Urothelium cell line (cell line): ENCODE measurements around the gene CLUH.

ENCODE experiments used
- DNase-seq: peaks from one replicate; pipeline ENCODE4 v3.0.0; 2011; ENCODE audit warnings: low spot score, mixed read lengths
- FAIRE-seq: peaks from 2 replicates; lab custom pipeline; 2011; peaks lifted over from hg19 to GRCh38; lab: Jason Lieb, UNC

Gene CLUH

GRCh38 chr17:2711608-2712299 lies at the start of gene CLUH:
Gene CLUH, minus strand, starts transcription at chr17:2711764. Its CDS starts 103 bp downstream, at chr17:2711661.
- FAIRE-seq = peak; percentile 66

GRCh38 chr17:2758870-2759269 lies 47.3 kb upstream of the CLUH start:
- no peak for DNase-seq
- no peak for FAIRE-seq

More at GRCh38 chr17:2711608-2712299, at the start of gene CLUH:
- peak; percentile 94 for DNase-seq

- FAIRE-seq = no peak
These were observed 44.5 kb upstream of the CLUH start for GRCh38 chr17:2755891-2756724.

GRCh38 chr17:2751491-2751890 lies 39.9 kb upstream of the CLUH start:
- FAIRE-seq = no peak
- no peak for DNase-seq

More at GRCh38 chr17:2755891-2756724, 44.5 kb upstream of the CLUH start:
- no peak for DNase-seq

- FAIRE-seq = no peak
These were observed 39.2 kb upstream of the CLUH start for GRCh38 chr17:2750721-2751120.

GRCh38 chr17:2749784-2750181 lies 38.2 kb upstream of the CLUH start:
- peak; percentile 20 for FAIRE-seq
- DNase-seq = peak; percentile 85

More at GRCh38 chr17:2750721-2751120, 39.2 kb upstream of the CLUH start:
- no peak for DNase-seq

- no peak for FAIRE-seq
- DNase-seq = peak; percentile 30
These were observed 37.7 kb upstream of the CLUH start, which contains the start of gene CCDC92B for GRCh38 chr17:2749058-2749783. Gene CCDC92B, minus strand, starts transcription at chr17:2749652. Its CDS starts 14,507 bp downstream, at chr17:2735145.

- FAIRE-seq = no peak
These were observed 33.9 kb upstream of the CLUH start for GRCh38 chr17:2745317-2746037.

GRCh38 chr17:2737693-2738092 lies 26.1 kb upstream of the CLUH start:
- DNase-seq (no peak), FAIRE-seq (no peak)

More at GRCh38 chr17:2745317-2746037, 33.9 kb upstream of the CLUH start:
- DNase-seq = no peak

- no peak for FAIRE-seq
- DNase-seq = no peak
These were observed 25.4 kb upstream of the CLUH start for GRCh38 chr17:2736956-2737355.

- no peak for FAIRE-seq
- DNase-seq = no peak
These were observed 24.3 kb upstream of the CLUH start for GRCh38 chr17:2735896-2736295.

- no peak for FAIRE-seq
- DNase-seq = no peak
These were observed 23.4 kb upstream of the CLUH start for GRCh38 chr17:2734939-2735338.

- no peak for FAIRE-seq
- no peak for DNase-seq
These were observed 20.2 kb upstream of the CLUH start for GRCh38 chr17:2731807-2732206.

- FAIRE-seq = no peak
- no peak for DNase-seq
These were observed 19.3 kb upstream of the CLUH start for GRCh38 chr17:2730764-2731353.

GRCh38 chr17:2724784-2725164 lies 13.2 kb upstream of the CLUH start:
- FAIRE-seq (no peak), DNase-seq (no peak)

GRCh38 chr17:2723997-2724783 lies 12.6 kb upstream of the CLUH start:
- DNase-seq = no peak

GRCh38 chr17:2723505-2723996 lies 12.0 kb upstream of the CLUH start:
- no peak for DNase-seq
- no peak for FAIRE-seq

More at GRCh38 chr17:2723997-2724783, 12.6 kb upstream of the CLUH start:
- FAIRE-seq = no peak

- DNase-seq = no peak
- FAIRE-seq = no peak
These were observed 11.0 kb upstream of the CLUH start for GRCh38 chr17:2722611-2723010.

- FAIRE-seq = no peak
- no peak for DNase-seq
These were observed 10.0 kb upstream of the CLUH start for GRCh38 chr17:2721603-2722002.
